HepG2 (cell line): ENCODE results near the gene PSMB2. TPM values are rescaled to one million over a fixed set of nuclear protein-coding genes. Genes with fewer than 3 reads are reported as not detected.

Experiments used
- AGO2 ChIP-seq: fragments of 200-400 bp; formaldehyde crosslinking; optimal IDR thresholded peaks from 2 replicates; pipeline ENCODE3; 2017; ENCODE audit warnings: mild to moderate bottlenecking, low read depth, low read length, moderate library complexity
- CBFB ChIP-seq: sonication (generic); formaldehyde crosslinking; IDR thresholded peaks from 2 replicates; pipeline ENCODE4 v1.4.0; 2020; ENCODE audit warnings: missing genetic modification reagents
- CHD2 ChIP-seq: IDR thresholded peaks from 2 replicates; pipeline ENCODE4 v1.6.1; 2011; ENCODE audit warnings: low read depth, low read length, improper control_type of control experiment
- FOXK1 ChIP-seq: sonication (generic); formaldehyde crosslinking; IDR thresholded peaks from 2 replicates; pipeline ENCODE4 v1.4.0; 2020; ENCODE audit warnings: low read depth, missing genetic modification reagents, borderline replicate concordance
- GLI4 ChIP-seq: sonication (generic); formaldehyde crosslinking; IDR thresholded peaks from 2 replicates; pipeline ENCODE4 v1.5.1; 2020; ENCODE audit warnings: missing genetic modification reagents, mild to moderate bottlenecking, moderate library complexity, borderline replicate concordance
- HINFP ChIP-seq: sonication (generic); formaldehyde crosslinking; IDR thresholded peaks from 2 replicates; pipeline ENCODE4 v1.4.0; 2020; ENCODE audit warnings: low read depth, mild to moderate bottlenecking, missing genetic modification reagents
- HMG20B ChIP-seq: conservative IDR thresholded peaks from 2 replicates; pipeline ENCODE4 v1.6.1; 2016; ENCODE audit warnings: missing genetic modification reagents, missing compliant biosample characterization
- ISX ChIP-seq: sonication (generic); formaldehyde crosslinking; conservative IDR thresholded peaks from 2 replicates; pipeline ENCODE4 v1.5.0; 2020; ENCODE audit warnings: missing genetic modification reagents
- MAFF ChIP-seq: IDR thresholded peaks from 2 replicates; pipeline ENCODE4 v1.6.1; 2011; ENCODE audit warnings: low read depth, low read length, improper control_type of control experiment
- NFE2 ChIP-seq: sonication (generic); formaldehyde crosslinking; IDR thresholded peaks from 2 replicates; pipeline ENCODE4 v1.4.0; 2020; ENCODE audit warnings: missing genetic modification reagents
- NR2C2 ChIP-seq: sonication (generic); formaldehyde crosslinking; IDR thresholded peaks from 2 replicates; pipeline ENCODE4 v1.4.0; 2020; ENCODE audit warnings: missing genetic modification reagents, mild to moderate bottlenecking, moderate library complexity, borderline replicate concordance
- SMARCC2 ChIP-seq: fragments of 450-650 bp; IDR thresholded peaks from 2 replicates; pipeline ENCODE4 v1.6.1; 2017; ENCODE audit warnings: antibody characterized with exemption, mild to moderate bottlenecking
- ZBTB34 ChIP-seq: sonication (generic); formaldehyde crosslinking; IDR thresholded peaks from 2 replicates; pipeline ENCODE4 v1.8.0; 2022; ENCODE audit warnings: mild to moderate bottlenecking, missing genetic modification reagents
- ZFY ChIP-seq: sonication (generic); formaldehyde crosslinking; IDR thresholded peaks from 2 replicates; pipeline ENCODE4 v1.4.0; 2020; ENCODE audit warnings: missing genetic modification reagents
- ZNF274 ChIP-seq: sonication (generic); formaldehyde crosslinking; IDR thresholded peaks from 2 replicates; pipeline ENCODE4 v1.5.1; 2020; ENCODE audit warnings: mild to moderate bottlenecking, missing genetic modification reagents
- ZNF329 ChIP-seq: sonication (generic); formaldehyde crosslinking; IDR thresholded peaks from 2 replicates; pipeline ENCODE4 v1.9.0; 2021; ENCODE audit warnings: low read depth, mild to moderate bottlenecking, missing genetic modification reagents
- ZNF577 ChIP-seq: sonication (generic); formaldehyde crosslinking; IDR thresholded peaks from 2 replicates; pipeline ENCODE4 v1.4.0; 2020; ENCODE audit warnings: mild to moderate bottlenecking, low read depth, missing genetic modification reagents, borderline replicate concordance
- ZNF605 ChIP-seq: sonication (generic); formaldehyde crosslinking; IDR thresholded peaks from 2 replicates; pipeline ENCODE4 v1.8.0; 2022; ENCODE audit warnings: mild to moderate bottlenecking, missing genetic modification reagents
- ZNF777 ChIP-seq: sonication (generic); formaldehyde crosslinking; IDR thresholded peaks from 2 replicates; pipeline ENCODE4 v1.4.0; 2020; ENCODE audit warnings: missing genetic modification reagents
- ZNF788 ChIP-seq: sonication (generic); formaldehyde crosslinking; IDR thresholded peaks from 2 replicates; pipeline ENCODE4 v1.5.0; 2020; ENCODE audit warnings: mild to moderate bottlenecking, missing genetic modification reagents, borderline replicate concordance
- polyA plus RNA-seq, 8 experiments: library from polyadenylated mRNA; depleted of rRNA in 3 of 8; stranded (reverse) in 7 of 8; unstranded in 1 of 8; fragments of >200 nt; fragmentation: Illumina TruSeq in 4 of 8; extraction: Trizol in 4 of 8; gene quantifications; 2 replicates each; pipeline versions ENCODE4 v1.2.1 to v1.2.3, GENCODE V29; 2011 to 2016; ENCODE audit warnings: low read depth in 4 of 8, missing spikeins in 1 of 8, mixed read lengths in 1 of 8; ENCODE audit not compliant: insufficient read depth in 1 of 8
- total RNA-seq, 5 experiments: library from RNA; depleted of rRNA; stranded (reverse); fragments of >200 nt; fragmentation: Illumina TruSeq; extraction: Trizol; gene quantifications; 2 replicates each; pipeline ENCODE4 v1.2.3, GENCODE V29; 2016; ENCODE audit warnings: low read depth in 1 of 5
- TF ChIP-seq, protein P1 (sequence below): sonication (generic); formaldehyde crosslinking; IDR thresholded peaks from 2 replicates; pipeline ENCODE4 v1.4.0; 2020; ENCODE audit warnings: mild to moderate bottlenecking, missing genetic modification reagents
- TF ChIP-seq, protein P2 (sequence below): sonication (generic); formaldehyde crosslinking; IDR thresholded peaks from 2 replicates; pipeline ENCODE4 v1.4.0; 2020; ENCODE audit warnings: mild to moderate bottlenecking, low read depth, missing genetic modification reagents

Gene PSMB2
- total and polyA plus RNA-seq, 2 of the 13 experiments (the other 11 are each of a cell fraction or from before 2014, with no cell fraction given): 60.6 to 62.2 TPM

GRCh38 chr1:35641233-35641866 lies at the start of gene PSMB2 (continued):
- TF ChIP-seq HINFP: 0 out of 2 replicates have a peak, but pooled peaks have one; percentile 33
- peak; percentile 43; the same call in 1 of the 2 replicates for TF ChIP-seq NR2C2 (CRISPR knock-in tag)
- peak; percentile 28; the same call in 1 of the 2 replicates for TF ChIP-seq ZNF605 (CRISPR knock-in tag)
- TF ChIP-seq, protein P1, sequence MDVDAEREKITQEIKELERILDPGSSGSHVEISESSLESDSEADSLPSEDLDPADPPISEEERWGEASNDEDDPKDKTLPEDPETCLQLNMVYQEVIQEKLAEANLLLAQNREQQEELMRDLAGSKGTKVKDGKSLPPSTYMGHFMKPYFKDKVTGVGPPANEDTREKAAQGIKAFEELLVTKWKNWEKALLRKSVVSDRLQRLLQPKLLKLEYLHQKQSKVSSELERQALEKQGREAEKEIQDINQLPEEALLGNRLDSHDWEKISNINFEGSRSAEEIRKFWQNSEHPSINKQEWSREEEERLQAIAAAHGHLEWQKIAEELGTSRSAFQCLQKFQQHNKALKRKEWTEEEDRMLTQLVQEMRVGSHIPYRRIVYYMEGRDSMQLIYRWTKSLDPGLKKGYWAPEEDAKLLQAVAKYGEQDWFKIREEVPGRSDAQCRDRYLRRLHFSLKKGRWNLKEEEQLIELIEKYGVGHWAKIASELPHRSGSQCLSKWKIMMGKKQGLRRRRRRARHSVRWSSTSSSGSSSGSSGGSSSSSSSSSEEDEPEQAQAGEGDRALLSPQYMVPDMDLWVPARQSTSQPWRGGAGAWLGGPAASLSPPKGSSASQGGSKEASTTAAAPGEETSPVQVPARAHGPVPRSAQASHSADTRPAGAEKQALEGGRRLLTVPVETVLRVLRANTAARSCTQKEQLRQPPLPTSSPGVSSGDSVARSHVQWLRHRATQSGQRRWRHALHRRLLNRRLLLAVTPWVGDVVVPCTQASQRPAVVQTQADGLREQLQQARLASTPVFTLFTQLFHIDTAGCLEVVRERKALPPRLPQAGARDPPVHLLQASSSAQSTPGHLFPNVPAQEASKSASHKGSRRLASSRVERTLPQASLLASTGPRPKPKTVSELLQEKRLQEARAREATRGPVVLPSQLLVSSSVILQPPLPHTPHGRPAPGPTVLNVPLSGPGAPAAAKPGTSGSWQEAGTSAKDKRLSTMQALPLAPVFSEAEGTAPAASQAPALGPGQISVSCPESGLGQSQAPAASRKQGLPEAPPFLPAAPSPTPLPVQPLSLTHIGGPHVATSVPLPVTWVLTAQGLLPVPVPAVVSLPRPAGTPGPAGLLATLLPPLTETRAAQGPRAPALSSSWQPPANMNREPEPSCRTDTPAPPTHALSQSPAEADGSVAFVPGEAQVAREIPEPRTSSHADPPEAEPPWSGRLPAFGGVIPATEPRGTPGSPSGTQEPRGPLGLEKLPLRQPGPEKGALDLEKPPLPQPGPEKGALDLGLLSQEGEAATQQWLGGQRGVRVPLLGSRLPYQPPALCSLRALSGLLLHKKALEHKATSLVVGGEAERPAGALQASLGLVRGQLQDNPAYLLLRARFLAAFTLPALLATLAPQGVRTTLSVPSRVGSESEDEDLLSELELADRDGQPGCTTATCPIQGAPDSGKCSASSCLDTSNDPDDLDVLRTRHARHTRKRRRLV (CRISPR knock-in tag): no peak
- TF ChIP-seq CHD2: peak; percentile 96
- TF ChIP-seq ZNF329 (CRISPR knock-in tag): no peak
- peak; percentile 89; the same call in 1 of the 2 replicates for TF ChIP-seq ZNF788 (CRISPR knock-in tag)
- no peak for TF ChIP-seq MAFF
- TF ChIP-seq GLI4 (CRISPR knock-in tag): no peak
- peak; percentile 41 for TF ChIP-seq AGO2
- TF ChIP-seq ZNF777: no peak; the same call in 1 of the 2 replicates
- TF ChIP-seq ISX (CRISPR knock-in tag): no peak
- TF ChIP-seq NFE2 (CRISPR knock-in tag): no peak
- TF ChIP-seq, protein P2, sequence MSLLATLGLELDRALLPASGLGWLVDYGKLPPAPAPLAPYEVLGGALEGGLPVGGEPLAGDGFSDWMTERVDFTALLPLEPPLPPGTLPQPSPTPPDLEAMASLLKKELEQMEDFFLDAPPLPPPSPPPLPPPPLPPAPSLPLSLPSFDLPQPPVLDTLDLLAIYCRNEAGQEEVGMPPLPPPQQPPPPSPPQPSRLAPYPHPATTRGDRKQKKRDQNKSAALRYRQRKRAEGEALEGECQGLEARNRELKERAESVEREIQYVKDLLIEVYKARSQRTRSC: no peak
- TF ChIP-seq SMARCC2: no peak
- TF ChIP-seq CBFB (CRISPR knock-in tag): no peak
- peak; percentile 82; the same call in 1 of the 2 replicates for TF ChIP-seq FOXK1 (CRISPR knock-in tag)
- TF ChIP-seq ZBTB34 (CRISPR knock-in tag): no peak
- TF ChIP-seq ZNF577 (CRISPR knock-in tag): no peak
- no peak; the same call in 1 of the 2 replicates for TF ChIP-seq ZNF274 (CRISPR knock-in tag)
- TF ChIP-seq ZFY (CRISPR knock-in tag): peak; percentile 96
- TF ChIP-seq HMG20B (CRISPR knock-in tag): no peak
